ENCODE data around the gene APBA1. TPM values are rescaled to one million over a fixed set of nuclear protein-coding genes. Genes with fewer than 3 reads are reported as not detected.

The APBA1 gene
- total and polyA plus RNA-seq, 2 donors (not counting 3 experiments of a cell fraction or from before 2014, with no cell fraction given) = 6.1 to 11.3 TPM

DNA sequence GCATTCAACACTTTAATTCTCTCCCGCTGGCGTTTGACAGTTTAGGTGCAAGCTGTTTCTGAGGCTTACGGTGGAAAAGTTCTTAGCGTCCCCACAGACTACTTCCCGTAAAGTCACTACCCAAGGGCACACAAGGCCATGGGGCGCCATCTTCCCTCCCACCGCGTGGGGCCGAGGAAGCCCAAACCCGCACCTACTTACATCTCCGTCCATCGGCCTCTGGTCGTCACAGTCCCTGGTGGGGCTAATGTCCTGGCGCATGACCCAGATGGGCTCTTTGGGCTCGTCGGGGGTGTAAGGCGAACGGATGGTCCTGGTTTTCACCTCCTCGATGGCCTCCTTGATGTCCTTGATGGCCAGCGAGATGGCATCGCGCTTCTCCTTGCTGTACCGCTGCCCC is 156.4 kb downstream of the APBA1 start:
- ChIA-PET CTCF (no interaction called here), POLR2A (no interaction called here)
- FAIRE-seq (no peak), DNase-seq (ENCODE audit: low read depth, low spot score) (no peak)
- Histone ChIP-seq H3K4me1 (ENCODE audit: control insufficient read depth, extremely low read depth, insufficient read depth, low read length) (peaks cover 5% of the 10 kb centered on the region), H3K79me2 (ENCODE audit: control insufficient read depth, insufficient read depth, low read length) (no peaks in the 10 kb centered on the region), H3K4me3 (replicated peaks in 1 of 3; ENCODE audit: insufficient read depth in 1 of 3, low read depth in 1 of 3, low read length in 3 of 3) (no peak overlapping the region), H4K20me1 (replicated peaks; ENCODE audit: control insufficient read depth, extremely low read depth, insufficient read depth, low read length) (no peaks in the 10 kb centered on the region), H3K36me3 (ENCODE audit: control insufficient read depth in 2 of 2, extremely low read depth in 1 of 2, insufficient read depth in 2 of 2, low read length in 2 of 2) (no peaks in the 10 kb centered on the region), H3K4me2 (ENCODE audit: insufficient read depth, low read length) (no peak overlapping the region), H3K9me1 (replicated peaks; ENCODE audit: control insufficient read depth, extremely low read depth, insufficient read depth, low read length) (no peaks in the 10 kb centered on the region), H3K27me3 (ENCODE audit: control insufficient read depth in 2 of 2, insufficient read depth in 2 of 2, low read length in 2 of 2) (no peaks in the 10 kb centered on the region), H3K27ac (ENCODE audit: insufficient read depth, low read depth, low read length) (no peak overlapping the region), H3K9ac (replicated peaks; ENCODE audit: extremely low read depth, insufficient read depth, low read length) (no peak overlapping the region), H2AFZ (ENCODE audit: low read depth, low read length) (no peak overlapping the region), H3K9me3 (replicated peaks; ENCODE audit: control insufficient read depth, insufficient read depth, low read length) (no peaks in the 10 kb centered on the region)
- intact Hi-C loops (cut with micrococcal nuclease) = no loop called here
- dilution Hi-C loops (cut with MboI; ENCODE audit: extremely low pct_ligation_motif_present, low sequenced_read_pairs) = no loop called here
- no TSS peak for BruUV-seq (replicated peaks)
- TF ChIP-seq JUN (IDR thresholded peaks at IDR 0.05; ENCODE audit: borderline replicate concordance, insufficient read depth, insufficient read length, low read depth) (no peak), POLR2AphosphoS5 (IDR thresholded peaks at IDR 0.05; ENCODE audit: insufficient read depth, low read depth, low read length) (no peak), MYC (IDR thresholded peaks at IDR 0.05; ENCODE audit: low read depth, low read length) (no peak), GATA2 (IDR thresholded peaks at IDR 0.05; ENCODE audit: insufficient read depth, insufficient read length, low read depth, low read length) (no peak), EZH2 (IDR thresholded peaks at IDR 0.05; ENCODE audit: borderline replicate concordance, low read depth, low read length, severe bottlenecking) (no peak), FOS (IDR thresholded peaks at IDR 0.05; ENCODE audit: borderline replicate concordance, insufficient read depth, low read length) (no peak), POLR2A (IDR thresholded peaks at IDR 0.05; ENCODE audit: low read depth, low read length) (no peak)
- TF ChIP-seq, protein P1, sequence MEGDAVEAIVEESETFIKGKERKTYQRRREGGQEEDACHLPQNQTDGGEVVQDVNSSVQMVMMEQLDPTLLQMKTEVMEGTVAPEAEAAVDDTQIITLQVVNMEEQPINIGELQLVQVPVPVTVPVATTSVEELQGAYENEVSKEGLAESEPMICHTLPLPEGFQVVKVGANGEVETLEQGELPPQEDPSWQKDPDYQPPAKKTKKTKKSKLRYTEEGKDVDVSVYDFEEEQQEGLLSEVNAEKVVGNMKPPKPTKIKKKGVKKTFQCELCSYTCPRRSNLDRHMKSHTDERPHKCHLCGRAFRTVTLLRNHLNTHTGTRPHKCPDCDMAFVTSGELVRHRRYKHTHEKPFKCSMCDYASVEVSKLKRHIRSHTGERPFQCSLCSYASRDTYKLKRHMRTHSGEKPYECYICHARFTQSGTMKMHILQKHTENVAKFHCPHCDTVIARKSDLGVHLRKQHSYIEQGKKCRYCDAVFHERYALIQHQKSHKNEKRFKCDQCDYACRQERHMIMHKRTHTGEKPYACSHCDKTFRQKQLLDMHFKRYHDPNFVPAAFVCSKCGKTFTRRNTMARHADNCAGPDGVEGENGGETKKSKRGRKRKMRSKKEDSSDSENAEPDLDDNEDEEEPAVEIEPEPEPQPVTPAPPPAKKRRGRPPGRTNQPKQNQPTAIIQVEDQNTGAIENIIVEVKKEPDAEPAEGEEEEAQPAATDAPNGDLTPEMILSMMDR (IDR thresholded peaks at IDR 0.05; ENCODE audit: extremely low read depth in 1 of 2, insufficient read depth in 1 of 2, low read depth in 1 of 2, low read length in 2 of 2) = no peak
- TF ChIP-seq, protein P2, sequence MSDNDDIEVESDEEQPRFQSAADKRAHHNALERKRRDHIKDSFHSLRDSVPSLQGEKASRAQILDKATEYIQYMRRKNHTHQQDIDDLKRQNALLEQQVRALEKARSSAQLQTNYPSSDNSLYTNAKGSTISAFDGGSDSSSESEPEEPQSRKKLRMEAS (IDR thresholded peaks at IDR 0.05; ENCODE audit: insufficient read depth, insufficient read length) = no peak
